Measurements from ENCODE around the gene DNAH2. TPM values are rescaled to one million over a fixed set of nuclear protein-coding genes. Genes with fewer than 3 reads are reported as not detected.

The DNAH2 gene
- total RNA-seq, 1 experiment from 2014 or later = 0.26 TPM

DNA sequence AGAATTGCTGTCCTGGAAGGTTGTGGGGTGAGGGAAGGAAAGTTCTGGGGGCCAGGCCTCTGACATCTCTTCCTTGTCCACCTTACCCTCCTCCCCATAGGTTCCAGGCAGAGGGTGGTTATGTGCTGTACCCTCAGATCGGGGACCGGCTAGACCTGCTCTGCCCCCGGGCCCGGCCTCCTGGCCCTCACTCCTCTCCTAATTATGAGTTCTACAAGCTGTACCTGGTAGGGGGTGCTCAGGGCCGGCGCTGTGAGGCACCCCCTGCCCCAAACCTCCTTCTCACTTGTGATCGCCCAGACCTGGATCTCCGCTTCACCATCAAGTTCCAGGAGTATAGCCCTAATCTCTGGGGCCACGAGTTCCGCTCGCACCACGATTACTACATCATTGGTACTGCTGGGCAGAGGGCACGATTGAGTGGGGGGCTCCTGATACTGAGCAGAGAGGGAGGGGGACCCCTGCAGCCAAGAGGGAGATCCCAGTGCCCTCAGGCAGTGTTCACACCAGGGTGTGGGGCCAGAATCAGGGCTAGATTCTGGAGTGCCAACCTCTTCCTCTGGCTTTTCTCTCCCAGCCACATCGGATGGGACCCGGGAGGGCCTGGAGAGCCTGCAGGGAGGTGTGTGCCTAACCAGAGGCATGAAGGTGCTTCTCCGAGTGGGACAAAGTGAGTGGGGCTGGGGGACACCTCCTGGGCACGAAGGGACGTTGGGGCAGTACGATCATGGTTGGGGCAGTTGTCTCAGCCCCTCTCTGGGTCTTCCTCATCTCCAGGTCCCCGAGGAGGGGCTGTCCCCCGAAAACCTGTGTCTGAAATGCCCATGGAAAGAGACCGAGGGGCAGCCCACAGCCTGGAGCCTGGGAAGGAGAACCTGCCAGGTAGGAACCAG is 9.4 kb upstream of the DNAH2 start:
- intact Hi-C loops (cut with micrococcal nuclease; ENCODE audit: unreplicated experiment) = no loop called here
- CTCF ChIA-PET = no interaction called here
- DNase-seq = no peak
- H3K4me3 Mint-ChIP-seq (ENCODE audit: low read depth, unreplicated experiment) = no peak overlapping the region
- H3K4me1 Mint-ChIP-seq (ENCODE audit: low read depth, unreplicated experiment) = no peaks in the 10 kb centered on the region
- H3K27me3 Mint-ChIP-seq (ENCODE audit: unreplicated experiment) = peaks cover 96% of the 10 kb centered on the region
- TF ChIP-seq, protein P1, sequence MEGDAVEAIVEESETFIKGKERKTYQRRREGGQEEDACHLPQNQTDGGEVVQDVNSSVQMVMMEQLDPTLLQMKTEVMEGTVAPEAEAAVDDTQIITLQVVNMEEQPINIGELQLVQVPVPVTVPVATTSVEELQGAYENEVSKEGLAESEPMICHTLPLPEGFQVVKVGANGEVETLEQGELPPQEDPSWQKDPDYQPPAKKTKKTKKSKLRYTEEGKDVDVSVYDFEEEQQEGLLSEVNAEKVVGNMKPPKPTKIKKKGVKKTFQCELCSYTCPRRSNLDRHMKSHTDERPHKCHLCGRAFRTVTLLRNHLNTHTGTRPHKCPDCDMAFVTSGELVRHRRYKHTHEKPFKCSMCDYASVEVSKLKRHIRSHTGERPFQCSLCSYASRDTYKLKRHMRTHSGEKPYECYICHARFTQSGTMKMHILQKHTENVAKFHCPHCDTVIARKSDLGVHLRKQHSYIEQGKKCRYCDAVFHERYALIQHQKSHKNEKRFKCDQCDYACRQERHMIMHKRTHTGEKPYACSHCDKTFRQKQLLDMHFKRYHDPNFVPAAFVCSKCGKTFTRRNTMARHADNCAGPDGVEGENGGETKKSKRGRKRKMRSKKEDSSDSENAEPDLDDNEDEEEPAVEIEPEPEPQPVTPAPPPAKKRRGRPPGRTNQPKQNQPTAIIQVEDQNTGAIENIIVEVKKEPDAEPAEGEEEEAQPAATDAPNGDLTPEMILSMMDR (IDR thresholded peaks at IDR 0.05; ENCODE audit: unreplicated experiment) = no peak
- peaks cover 8% of the 10 kb centered on the region for H3K36me3 Mint-ChIP-seq (ENCODE audit: insufficient read depth, unreplicated experiment)
- H3K9me3 Mint-ChIP-seq (ENCODE audit: low read depth, unreplicated experiment) = no peaks in the 10 kb centered on the region
- no peak overlapping the region for H3K27ac Mint-ChIP-seq (ENCODE audit: unreplicated experiment)
- no TSS peak for BruUV-seq (replicated peaks)

DNA sequence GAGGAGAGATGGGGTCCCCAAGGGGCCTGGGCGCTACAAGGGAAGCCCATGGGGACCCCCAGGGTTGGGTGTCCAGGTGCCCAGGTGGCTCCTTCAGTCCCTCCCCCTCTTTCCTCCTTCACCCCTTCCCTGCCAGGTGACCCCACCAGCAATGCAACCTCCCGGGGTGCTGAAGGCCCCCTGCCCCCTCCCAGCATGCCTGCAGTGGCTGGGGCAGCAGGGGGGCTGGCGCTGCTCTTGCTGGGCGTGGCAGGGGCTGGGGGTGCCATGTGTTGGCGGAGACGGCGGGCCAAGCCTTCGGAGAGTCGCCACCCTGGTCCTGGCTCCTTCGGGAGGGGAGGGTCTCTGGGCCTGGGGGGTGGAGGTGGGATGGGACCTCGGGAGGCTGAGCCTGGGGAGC is 8.5 kb upstream of the DNAH2 start:
- no peak overlapping the region for H3K4me3 Mint-ChIP-seq (ENCODE audit: low read depth, unreplicated experiment)
- H3K27me3 Mint-ChIP-seq (ENCODE audit: unreplicated experiment) = peaks cover 98% of the 10 kb centered on the region
- no peaks in the 10 kb centered on the region for H3K9me3 Mint-ChIP-seq (ENCODE audit: low read depth, unreplicated experiment)
- no peaks in the 10 kb centered on the region for H3K4me1 Mint-ChIP-seq (ENCODE audit: low read depth, unreplicated experiment)
- H3K36me3 Mint-ChIP-seq (ENCODE audit: insufficient read depth, unreplicated experiment) = no peaks in the 10 kb centered on the region
- DNase-seq = no peak
- intact Hi-C loops (cut with micrococcal nuclease; ENCODE audit: unreplicated experiment) = no loop called here
- TF ChIP-seq, protein P1 (IDR thresholded peaks at IDR 0.05; ENCODE audit: unreplicated experiment) = no peak
- CTCF ChIA-PET = no interaction called here
- BruUV-seq (replicated peaks) = no TSS peak
- no peak overlapping the region for H3K27ac Mint-ChIP-seq (ENCODE audit: unreplicated experiment)

DNA sequence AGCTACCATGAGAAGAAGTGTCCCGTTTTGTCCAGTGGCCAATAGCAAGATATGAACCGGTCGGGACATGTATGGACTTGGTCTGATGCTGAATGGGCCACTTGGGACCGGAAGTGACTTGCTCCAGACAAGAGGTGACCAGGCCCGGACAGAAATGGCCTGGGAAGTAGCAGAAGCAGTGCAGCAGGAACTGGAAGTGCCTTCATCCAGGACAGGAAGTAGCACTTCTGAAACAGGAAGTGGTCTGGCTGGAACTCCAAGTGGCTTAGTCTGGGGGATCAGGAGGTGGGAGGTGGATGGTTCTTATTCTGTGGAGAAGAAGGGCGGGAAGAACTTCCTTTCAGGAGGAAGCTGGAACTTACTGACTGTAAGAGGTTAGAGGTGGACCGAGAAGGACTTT is 7.2 kb upstream of the DNAH2 start:
- TF ChIP-seq, protein P1 (IDR thresholded peaks at IDR 0.05; ENCODE audit: unreplicated experiment) = no peak
- no TSS peak for BruUV-seq (replicated peaks)
- no peaks in the 10 kb centered on the region for H3K9me3 Mint-ChIP-seq (ENCODE audit: low read depth, unreplicated experiment)
- intact Hi-C loops (cut with micrococcal nuclease; ENCODE audit: unreplicated experiment) = no loop called here
- H3K27me3 Mint-ChIP-seq (ENCODE audit: unreplicated experiment) = peaks cover 97% of the 10 kb centered on the region
- no peak overlapping the region for H3K4me3 Mint-ChIP-seq (ENCODE audit: low read depth, unreplicated experiment)
- no peak overlapping the region for H3K27ac Mint-ChIP-seq (ENCODE audit: unreplicated experiment)
- no peaks in the 10 kb centered on the region for H3K4me1 Mint-ChIP-seq (ENCODE audit: low read depth, unreplicated experiment)
- CTCF ChIA-PET = no interaction called here
- H3K36me3 Mint-ChIP-seq (ENCODE audit: insufficient read depth, unreplicated experiment) = no peaks in the 10 kb centered on the region
- DNase-seq = no peak

DNA sequence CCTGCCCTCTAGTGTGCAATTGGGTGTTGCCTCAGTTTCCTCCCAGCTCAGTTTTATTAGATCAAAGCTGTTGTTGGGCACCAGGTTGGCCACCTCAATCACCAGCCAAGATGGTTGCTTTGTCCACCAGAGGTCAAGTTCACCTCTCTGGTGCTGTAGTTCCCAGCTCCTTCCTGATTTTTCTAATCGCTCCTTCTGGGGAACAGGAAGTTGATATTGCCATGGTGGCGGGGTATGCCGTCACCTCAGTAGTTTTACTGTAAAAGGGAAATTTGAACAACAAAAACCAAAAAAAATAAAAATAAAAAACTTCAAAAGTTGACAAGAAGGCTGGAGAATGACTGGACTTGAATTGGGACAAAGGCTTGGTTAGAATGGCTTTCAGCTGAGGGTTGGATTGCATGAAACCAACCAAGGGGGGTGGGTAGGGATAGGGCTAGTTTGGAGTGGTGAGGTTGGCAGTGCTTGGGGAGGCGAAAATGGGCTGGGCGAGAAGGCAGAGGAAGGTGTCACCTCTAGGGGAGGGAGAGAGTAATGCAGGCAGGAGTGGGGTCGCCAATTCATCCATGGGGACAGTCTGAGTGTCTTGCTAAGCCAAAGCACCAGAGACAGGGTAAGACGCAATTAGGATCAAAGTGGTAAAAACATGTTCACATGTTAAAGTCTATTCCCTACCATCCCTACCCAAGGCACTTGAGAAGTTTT is 6.3 kb upstream of the DNAH2 start:
- Mint-ChIP-seq H3K4me1 (ENCODE audit: low read depth, unreplicated experiment) (peaks cover 4% of the 10 kb centered on the region), H3K9me3 (ENCODE audit: low read depth, unreplicated experiment) (no peaks in the 10 kb centered on the region), H3K36me3 (ENCODE audit: insufficient read depth, unreplicated experiment) (no peaks in the 10 kb centered on the region), H3K4me3 (ENCODE audit: low read depth, unreplicated experiment) (no peak overlapping the region), H3K27me3 (ENCODE audit: unreplicated experiment) (peaks cover 97% of the 10 kb centered on the region), H3K27ac (ENCODE audit: unreplicated experiment) (no peak overlapping the region)
- intact Hi-C loops (cut with micrococcal nuclease; ENCODE audit: unreplicated experiment) = no loop called here
- CTCF ChIA-PET = no interaction called here
- TF ChIP-seq, protein P1 (IDR thresholded peaks at IDR 0.05; ENCODE audit: unreplicated experiment) = no peak
- DNase-seq = no peak
- BruUV-seq (replicated peaks) = no TSS peak
